ENCODE results near the gene RAB4A. TPM values are rescaled to one million over a fixed set of nuclear protein-coding genes. Genes with fewer than 3 reads are reported as not detected.

Gene RAB4A
- total and polyA plus RNA-seq, 9 of the 15 experiments (the other 6 are each of a cell fraction or from before 2014, with no cell fraction given), result 8.3 to 61.0 (median 26.7) TPM

GRCh38 chr1:229341774-229342655 is 71.1 kb downstream of the RAB4A start (continued):
- TF ChIP-seq ZBTB11 (CRISPR knock-in tag; IDR thresholded peaks at IDR 0.05), result no peak; a peak in 1 of 6 replicates
- TF ChIP-seq ZNF3 (CRISPR knock-in tag; IDR thresholded peaks at IDR 0.05), result no peak
- no peak for TF ChIP-seq PCBP2 (IDR thresholded peaks at IDR 0.05; ENCODE audit: low read depth, low read length, poor library complexity, severe bottlenecking)
- TF ChIP-seq CREB1 (IDR thresholded peaks at IDR 0.05), result no peak
- peak; percentile 50; the same call in 1 of the 2 replicates for TF ChIP-seq CREB1 (CRISPR knock-in tag; IDR thresholded peaks at IDR 0.05)
- no peak for TF ChIP-seq AFF4 (CRISPR knock-in tag; IDR thresholded peaks at IDR 0.05)
- TF ChIP-seq TCF3 (CRISPR knock-in tag; IDR thresholded peaks at IDR 0.05), result no peak
- TF ChIP-seq NFRKB (IDR thresholded peaks at IDR 0.05; ENCODE audit: low read depth), result no peak
- TF ChIP-seq CBX1 (IDR thresholded peaks at IDR 0.05; ENCODE audit: low read depth), result no peak
- no peak for TF ChIP-seq FOXK2 (conservative IDR thresholded peaks at IDR 0.05 in 1 of 2, IDR thresholded peaks at IDR 0.05 in 1 of 2; ENCODE audit: low read depth in 2 of 2)
- TF ChIP-seq EP300 (IDR thresholded peaks at IDR 0.05; ENCODE audit: low read length), result no peak
- no peak for TF ChIP-seq ZNF212 (CRISPR knock-in tag; IDR thresholded peaks at IDR 0.05)
- no peak for TF ChIP-seq ZNF239 (CRISPR knock-in tag; IDR thresholded peaks at IDR 0.05)
- TF ChIP-seq POLR2AphosphoS2 (IDR thresholded peaks at IDR 0.05; ENCODE audit: low read length), result no peak
- no peak for TF ChIP-seq RBM17 (IDR thresholded peaks at IDR 0.05; ENCODE audit: borderline replicate concordance, low read depth, low read length)
- TF ChIP-seq ZNF778 (CRISPR knock-in tag; IDR thresholded peaks at IDR 0.05), result no peak
- TF ChIP-seq HEY1 (CRISPR knock-in tag; IDR thresholded peaks at IDR 0.05; ENCODE audit: borderline replicate concordance), result no peak
- no peak for TF ChIP-seq ZNF561 (CRISPR knock-in tag; conservative IDR thresholded peaks at IDR 0.05)
- no peak for TF ChIP-seq USF2 (CRISPR knock-in tag; IDR thresholded peaks at IDR 0.05)
- TF ChIP-seq CBFA2T3 (IDR thresholded peaks at IDR 0.05), result no peak
